GM23338 (cell line): ENCODE measurements around the gene CD276. TPM values are rescaled to one million over a fixed set of nuclear protein-coding genes. Genes with fewer than 3 reads are reported as not detected.

ENCODE experiments used
- ATAC-seq: fragments of 200-7000 bp; cut with Tn5 transposase; 3 replicates; pipeline ENCODE4 v1.9.1; 2020
- DNase-seq: peaks from one replicate; pipeline ENCODE4 v3.0.0-alpha.2; 2015; ENCODE audit warnings: low spot score
- H2AFZ ChIP-seq: fragments of 200-600 bp; sonication (generic); 2 replicates; pipeline ENCODE4 v1.8.0; 2016; ENCODE audit warnings: antibody characterized with exemption, mild to moderate bottlenecking, moderate library complexity
- H3F3A ChIP-seq: fragments of 200-600 bp; sonication (generic); replicated peaks from 2 replicates; pipeline ENCODE4 v1.8.0; 2017; ENCODE audit warnings: antibody characterized with exemption, mixed run types, low read depth
- H3K27ac ChIP-seq: fragments of 200-600 bp; sonication (generic); 2 replicates; pipeline ENCODE4 v1.6.1; 2016; ENCODE audit warnings: low read depth
- H3K27me3 ChIP-seq: fragments of 200-600 bp; sonication (generic); 2 replicates; pipeline ENCODE4 v1.8.0; 2016; ENCODE audit warnings: mild to moderate bottlenecking, mixed run types, moderate library complexity; ENCODE audit not compliant: insufficient read depth
- H3K36me3 ChIP-seq: fragments of 200-600 bp; sonication (generic); 2 replicates; pipeline ENCODE4 v1.8.0; 2016; ENCODE audit warnings: mild to moderate bottlenecking; ENCODE audit not compliant: insufficient read depth
- H3K4me1 ChIP-seq: fragments of 200-600 bp; sonication (generic); 2 replicates; pipeline ENCODE4 v1.8.0; 2016; ENCODE audit warnings: mild to moderate bottlenecking, moderate library complexity; ENCODE audit not compliant: insufficient read depth
- H3K4me2 ChIP-seq: fragments of 200-600 bp; sonication (generic); 2 replicates; pipeline ENCODE4 v1.7.1; 2017; ENCODE audit warnings: mixed run types
- H3K4me3 ChIP-seq: fragments of 200-600 bp; sonication (generic); 2 replicates; pipeline ENCODE4 v1.6.1; 2016; ENCODE audit warnings: mixed run types
- H3K79me2 ChIP-seq: fragments of 200-600 bp; sonication (generic); replicated peaks from 2 replicates; pipeline ENCODE4 v1.8.0; 2017; ENCODE audit warnings: mild to moderate bottlenecking; ENCODE audit not compliant: insufficient read depth
- H3K9me2 ChIP-seq: fragments of 200-600 bp; sonication (generic); 2 replicates; pipeline ENCODE4 v1.8.0; 2017; ENCODE audit not compliant: insufficient read depth
- H4K20me1 ChIP-seq: fragments of 200-600 bp; sonication (generic); replicated peaks from 2 replicates; pipeline ENCODE4 v1.8.0; 2017; ENCODE audit warnings: mild to moderate bottlenecking; ENCODE audit not compliant: insufficient read depth
- H3K27ac Mint-ChIP-seq: 2 replicates; pipeline ENCODE4 v1.8.0; 2020; ENCODE audit warnings: inconsistent platforms, mild to moderate bottlenecking, moderate library complexity, mixed read lengths
- H3K27me3 Mint-ChIP-seq: 3 replicates; pipeline ENCODE4 v1.8.0; 2022; ENCODE audit warnings: low read depth, mild to moderate bottlenecking, moderate library complexity, mixed read lengths, inconsistent platforms; ENCODE audit not compliant: insufficient read depth, poor library complexity
- H3K36me3 Mint-ChIP-seq: 3 replicates; pipeline ENCODE4 v1.8.0; 2021; ENCODE audit warnings: low read depth, mild to moderate bottlenecking, inconsistent platforms, moderate library complexity, mixed read lengths
- H3K4me1 Mint-ChIP-seq: 3 replicates; pipeline ENCODE4 v1.8.0; 2020; ENCODE audit warnings: mild to moderate bottlenecking, inconsistent platforms, mixed read lengths
- H3K4me3 Mint-ChIP-seq: 3 replicates; pipeline ENCODE4 v1.8.0; 2021; ENCODE audit warnings: moderate library complexity, mild to moderate bottlenecking, inconsistent platforms, mixed read lengths
- H3K9me3 Mint-ChIP-seq: 3 replicates; pipeline ENCODE4 v1.8.0; 2020; ENCODE audit warnings: moderate library complexity, mild to moderate bottlenecking, inconsistent platforms, mixed read lengths
- CREB1 ChIP-seq: fragments of 250-450 bp; sonication (Bioruptor Pico); IDR thresholded peaks from 2 replicates; pipeline ENCODE4 v1.5.0; 2020; ENCODE audit warnings: low read depth, mild to moderate bottlenecking, moderate library complexity
- CTCF ChIP-seq, 2 experiments: fragments of 200-600 bp in 1 of 2; sonication (generic) in 1 of 2; conservative IDR thresholded peaks; 2 replicates each; pipeline versions ENCODE4 v1.5.1 to v1.6.1; 2016 to 2017; ENCODE audit warnings: antibody characterized with exemption in 2 of 2, low read depth in 2 of 2, mild to moderate bottlenecking in 2 of 2, moderate library complexity in 1 of 2
- EZH2 ChIP-seq: fragments of 200-600 bp; sonication (generic); IDR thresholded peaks from one replicate; pipeline ENCODE4 v1.8.0; 2017; ENCODE audit warnings: antibody characterized with exemption, mild to moderate bottlenecking, low read depth; ENCODE audit not compliant: unreplicated experiment
- EZH2phosphoT487 ChIP-seq: fragments of 200-600 bp; sonication (generic); IDR thresholded peaks from one replicate; pipeline ENCODE4 v1.8.1; 2018; ENCODE audit warnings: antibody characterized with exemption; ENCODE audit not compliant: unreplicated experiment
- JUNB ChIP-seq: IDR thresholded peaks from one replicate; pipeline ENCODE4 v1.6.1; 2016; ENCODE audit warnings: antibody characterized with exemption; ENCODE audit not compliant: unreplicated experiment
- NANOG ChIP-seq: IDR thresholded peaks from 2 replicates; pipeline ENCODE4 v1.6.1; 2016; ENCODE audit warnings: antibody characterized with exemption, borderline replicate concordance
- POLR2AphosphoS5 ChIP-seq: IDR thresholded peaks from 2 replicates; pipeline ENCODE4 v1.6.1; 2016; ENCODE audit warnings: antibody characterized with exemption, low read depth
- STAT1 ChIP-seq: IDR thresholded peaks from one replicate; pipeline ENCODE4 v1.6.1; 2016; ENCODE audit warnings: antibody characterized with exemption; ENCODE audit not compliant: unreplicated experiment
- ZNF114 ChIP-seq: fragments of 250-450 bp; sonication (Bioruptor Pico); IDR thresholded peaks from 2 replicates; pipeline ENCODE4 v1.5.0; 2020; ENCODE audit warnings: mild to moderate bottlenecking, moderate library complexity
- ZNF331 ChIP-seq: fragments of 250-450 bp; sonication (Bioruptor Pico); IDR thresholded peaks from 2 replicates; pipeline ENCODE4 v1.5.0; 2020; ENCODE audit warnings: low read depth, mild to moderate bottlenecking, moderate library complexity
- polyA plus RNA-seq: library from polyadenylated mRNA; unstranded; fragments of >200 nt; fragmentation: Nextera tagmentation; extraction: Ambion mirVana; gene quantifications from 2 replicates; pipeline ENCODE4 v1.2.1, GENCODE V29; 2016
- total RNA-seq: library from RNA; depleted of rRNA; stranded (reverse); fragments of >200 nt; shearing (Covaris generic); gene quantifications from 2 replicates; pipeline ENCODE4 v1.2.3, GENCODE V29; 2014
- TF ChIP-seq, protein P1 (sequence below): IDR thresholded peaks from 2 replicates; pipeline ENCODE4 v1.6.1; 2016; ENCODE audit warnings: antibody characterized with exemption
- TF ChIP-seq, protein P2 (sequence below): fragments of 250-450 bp; sonication (Bioruptor Pico); IDR thresholded peaks from 2 replicates; pipeline ENCODE4 v1.5.0; 2020; ENCODE audit warnings: mild to moderate bottlenecking, moderate library complexity
- TF ChIP-seq, protein P3 (sequence below): IDR thresholded peaks from one replicate; pipeline ENCODE4 v1.6.1; 2018; ENCODE audit warnings: antibody characterized with exemption; ENCODE audit not compliant: unreplicated experiment

CD276 gene
- total and polyA plus RNA-seq, 2 experiments from 2014 or later = 60.9 to 158 TPM

- no peak for TF ChIP-seq NANOG
- no peak for TF ChIP-seq ZNF331 (CRISPR knock-in tag)
- TF ChIP-seq POLR2AphosphoS5 = no peak
- TF ChIP-seq, protein P1, sequence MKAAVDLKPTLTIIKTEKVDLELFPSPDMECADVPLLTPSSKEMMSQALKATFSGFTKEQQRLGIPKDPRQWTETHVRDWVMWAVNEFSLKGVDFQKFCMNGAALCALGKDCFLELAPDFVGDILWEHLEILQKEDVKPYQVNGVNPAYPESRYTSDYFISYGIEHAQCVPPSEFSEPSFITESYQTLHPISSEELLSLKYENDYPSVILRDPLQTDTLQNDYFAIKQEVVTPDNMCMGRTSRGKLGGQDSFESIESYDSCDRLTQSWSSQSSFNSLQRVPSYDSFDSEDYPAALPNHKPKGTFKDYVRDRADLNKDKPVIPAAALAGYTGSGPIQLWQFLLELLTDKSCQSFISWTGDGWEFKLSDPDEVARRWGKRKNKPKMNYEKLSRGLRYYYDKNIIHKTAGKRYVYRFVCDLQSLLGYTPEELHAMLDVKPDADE = no peak
- TF ChIP-seq, protein P2, sequence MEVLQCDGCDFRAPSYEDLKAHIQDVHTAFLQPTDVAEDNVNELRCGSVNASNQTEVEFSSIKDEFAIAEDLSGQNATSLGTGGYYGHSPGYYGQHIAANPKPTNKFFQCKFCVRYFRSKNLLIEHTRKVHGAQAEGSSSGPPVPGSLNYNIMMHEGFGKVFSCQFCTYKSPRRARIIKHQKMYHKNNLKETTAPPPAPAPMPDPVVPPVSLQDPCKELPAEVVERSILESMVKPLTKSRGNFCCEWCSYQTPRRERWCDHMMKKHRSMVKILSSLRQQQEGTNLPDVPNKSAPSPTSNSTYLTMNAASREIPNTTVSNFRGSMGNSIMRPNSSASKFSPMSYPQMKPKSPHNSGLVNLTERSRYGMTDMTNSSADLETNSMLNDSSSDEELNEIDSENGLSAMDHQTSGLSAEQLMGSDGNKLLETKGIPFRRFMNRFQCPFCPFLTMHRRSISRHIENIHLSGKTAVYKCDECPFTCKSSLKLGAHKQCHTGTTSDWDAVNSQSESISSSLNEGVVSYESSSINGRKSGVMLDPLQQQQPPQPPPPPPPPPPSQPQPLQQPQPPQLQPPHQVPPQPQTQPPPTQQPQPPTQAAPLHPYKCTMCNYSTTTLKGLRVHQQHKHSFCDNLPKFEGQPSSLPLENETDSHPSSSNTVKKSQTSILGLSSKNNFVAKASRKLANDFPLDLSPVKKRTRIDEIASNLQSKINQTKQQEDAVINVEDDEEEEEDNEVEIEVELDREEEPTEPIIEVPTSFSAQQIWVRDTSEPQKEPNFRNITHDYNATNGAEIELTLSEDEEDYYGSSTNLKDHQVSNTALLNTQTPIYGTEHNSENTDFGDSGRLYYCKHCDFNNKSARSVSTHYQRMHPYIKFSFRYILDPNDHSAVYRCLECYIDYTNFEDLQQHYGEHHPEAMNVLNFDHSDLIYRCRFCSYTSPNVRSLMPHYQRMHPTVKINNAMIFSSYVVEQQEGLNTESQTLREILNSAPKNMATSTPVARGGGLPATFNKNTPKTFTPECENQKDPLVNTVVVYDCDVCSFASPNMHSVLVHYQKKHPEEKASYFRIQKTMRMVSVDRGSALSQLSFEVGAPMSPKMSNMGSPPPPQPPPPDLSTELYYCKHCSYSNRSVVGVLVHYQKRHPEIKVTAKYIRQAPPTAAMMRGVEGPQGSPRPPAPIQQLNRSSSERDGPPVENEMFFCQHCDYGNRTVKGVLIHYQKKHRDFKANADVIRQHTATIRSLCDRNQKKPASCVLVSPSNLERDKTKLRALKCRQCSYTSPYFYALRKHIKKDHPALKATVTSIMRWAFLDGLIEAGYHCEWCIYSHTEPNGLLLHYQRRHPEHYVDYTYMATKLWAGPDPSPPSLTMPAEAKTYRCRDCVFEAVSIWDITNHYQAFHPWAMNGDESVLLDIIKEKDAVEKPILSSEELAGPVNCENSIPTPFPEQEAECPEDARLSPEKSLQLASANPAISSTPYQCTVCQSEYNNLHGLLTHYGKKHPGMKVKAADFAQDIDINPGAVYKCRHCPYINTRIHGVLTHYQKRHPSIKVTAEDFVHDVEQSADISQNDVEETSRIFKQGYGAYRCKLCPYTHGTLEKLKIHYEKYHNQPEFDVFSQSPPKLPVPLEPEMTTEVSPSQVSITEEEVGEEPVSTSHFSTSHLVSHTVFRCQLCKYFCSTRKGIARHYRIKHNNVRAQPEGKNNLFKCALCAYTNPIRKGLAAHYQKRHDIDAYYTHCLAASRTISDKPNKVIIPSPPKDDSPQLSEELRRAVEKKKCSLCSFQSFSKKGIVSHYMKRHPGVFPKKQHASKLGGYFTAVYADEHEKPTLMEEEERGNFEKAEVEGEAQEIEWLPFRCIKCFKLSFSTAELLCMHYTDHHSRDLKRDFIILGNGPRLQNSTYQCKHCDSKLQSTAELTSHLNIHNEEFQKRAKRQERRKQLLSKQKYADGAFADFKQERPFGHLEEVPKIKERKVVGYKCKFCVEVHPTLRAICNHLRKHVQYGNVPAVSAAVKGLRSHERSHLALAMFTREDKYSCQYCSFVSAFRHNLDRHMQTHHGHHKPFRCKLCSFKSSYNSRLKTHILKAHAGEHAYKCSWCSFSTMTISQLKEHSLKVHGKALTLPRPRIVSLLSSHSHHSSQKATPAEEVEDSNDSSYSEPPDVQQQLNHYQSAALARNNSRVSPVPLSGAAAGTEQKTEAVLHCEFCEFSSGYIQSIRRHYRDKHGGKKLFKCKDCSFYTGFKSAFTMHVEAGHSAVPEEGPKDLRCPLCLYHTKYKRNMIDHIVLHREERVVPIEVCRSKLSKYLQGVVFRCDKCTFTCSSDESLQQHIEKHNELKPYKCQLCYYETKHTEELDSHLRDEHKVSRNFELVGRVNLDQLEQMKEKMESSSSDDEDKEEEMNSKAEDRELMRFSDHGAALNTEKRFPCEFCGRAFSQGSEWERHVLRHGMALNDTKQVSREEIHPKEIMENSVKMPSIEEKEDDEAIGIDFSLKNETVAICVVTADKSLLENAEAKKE (CRISPR knock-in tag) = no peak
- TF ChIP-seq, protein P3, sequence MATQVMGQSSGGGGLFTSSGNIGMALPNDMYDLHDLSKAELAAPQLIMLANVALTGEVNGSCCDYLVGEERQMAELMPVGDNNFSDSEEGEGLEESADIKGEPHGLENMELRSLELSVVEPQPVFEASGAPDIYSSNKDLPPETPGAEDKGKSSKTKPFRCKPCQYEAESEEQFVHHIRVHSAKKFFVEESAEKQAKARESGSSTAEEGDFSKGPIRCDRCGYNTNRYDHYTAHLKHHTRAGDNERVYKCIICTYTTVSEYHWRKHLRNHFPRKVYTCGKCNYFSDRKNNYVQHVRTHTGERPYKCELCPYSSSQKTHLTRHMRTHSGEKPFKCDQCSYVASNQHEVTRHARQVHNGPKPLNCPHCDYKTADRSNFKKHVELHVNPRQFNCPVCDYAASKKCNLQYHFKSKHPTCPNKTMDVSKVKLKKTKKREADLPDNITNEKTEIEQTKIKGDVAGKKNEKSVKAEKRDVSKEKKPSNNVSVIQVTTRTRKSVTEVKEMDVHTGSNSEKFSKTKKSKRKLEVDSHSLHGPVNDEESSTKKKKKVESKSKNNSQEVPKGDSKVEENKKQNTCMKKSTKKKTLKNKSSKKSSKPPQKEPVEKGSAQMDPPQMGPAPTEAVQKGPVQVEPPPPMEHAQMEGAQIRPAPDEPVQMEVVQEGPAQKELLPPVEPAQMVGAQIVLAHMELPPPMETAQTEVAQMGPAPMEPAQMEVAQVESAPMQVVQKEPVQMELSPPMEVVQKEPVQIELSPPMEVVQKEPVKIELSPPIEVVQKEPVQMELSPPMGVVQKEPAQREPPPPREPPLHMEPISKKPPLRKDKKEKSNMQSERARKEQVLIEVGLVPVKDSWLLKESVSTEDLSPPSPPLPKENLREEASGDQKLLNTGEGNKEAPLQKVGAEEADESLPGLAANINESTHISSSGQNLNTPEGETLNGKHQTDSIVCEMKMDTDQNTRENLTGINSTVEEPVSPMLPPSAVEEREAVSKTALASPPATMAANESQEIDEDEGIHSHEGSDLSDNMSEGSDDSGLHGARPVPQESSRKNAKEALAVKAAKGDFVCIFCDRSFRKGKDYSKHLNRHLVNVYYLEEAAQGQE = no peak
- no peak for TF ChIP-seq EZH2phosphoT487
- TF ChIP-seq STAT1 = no peak
- no peak for TF ChIP-seq CTCF (conservative IDR thresholded peaks at IDR 0.05; ENCODE audit: low read depth in 2 of 2)
- TF ChIP-seq ZNF114 (CRISPR knock-in tag) = no peak
- no peak for TF ChIP-seq CREB1 (CRISPR knock-in tag)
- no peak for TF ChIP-seq EZH2
- no peak for TF ChIP-seq JUNB
- no peak for ATAC-seq
- no peaks in the 10 kb centered on the region for H3K36me3 Mint-ChIP-seq
These were observed 4.2 kb upstream of the CD276 start for GRCh38 chr15:73679964-73680363.

More at GRCh38 chr15:73679964-73680363, 4.2 kb upstream of the CD276 start:
- Histone ChIP-seq H3K36me3 (no peaks in the 10 kb centered on the region), H3K4me2 (no peak overlapping the region), H3K4me3 (no peak overlapping the region), H3K4me1 (peaks cover 11% of the 10 kb centered on the region; the same call in 1 of the 2 replicates), H3F3A (0 out of 2 replicates have a peak, but pooled peaks cover 6% of the 10 kb centered on the region), H3K27me3 (no peaks in the 10 kb centered on the region), H2AFZ (peak overlapping the region; percentile 64; the same call in 1 of the 2 replicates), H3K9me2 (no peaks in the 10 kb centered on the region), H4K20me1 (no peaks in the 10 kb centered on the region), H3K79me2 (peaks cover under 1% of the 10 kb centered on the region; the same call in 1 of the 2 replicates), H3K27ac (peak overlapping the region; percentile 50; the same call in 1 of the 2 replicates)
- peaks cover 19% of the 10 kb centered on the region for H3K4me1 Mint-ChIP-seq
- H3K4me3 Mint-ChIP-seq = no peak overlapping the region
- H3K9me3 Mint-ChIP-seq = no peaks in the 10 kb centered on the region
- peaks cover 4% of the 10 kb centered on the region for H3K27me3 Mint-ChIP-seq
- DNase-seq = no peak
- H3K27ac Mint-ChIP-seq = no peak overlapping the region; the same call in 1 of the 2 replicates
